ENCODE data around the gene RNASE4. TPM values are rescaled to one million over a fixed set of nuclear protein-coding genes. Genes with fewer than 3 reads are reported as not detected.
"Not testable (repeated sequence)": the region's sequence is repeated elsewhere in the genome, so short reads cannot be mapped to it uniquely, and the experiment has no call there.

RNASE4 gene
- total RNA-seq, 1 experiment from 2014 or later = not detected

DNA sequence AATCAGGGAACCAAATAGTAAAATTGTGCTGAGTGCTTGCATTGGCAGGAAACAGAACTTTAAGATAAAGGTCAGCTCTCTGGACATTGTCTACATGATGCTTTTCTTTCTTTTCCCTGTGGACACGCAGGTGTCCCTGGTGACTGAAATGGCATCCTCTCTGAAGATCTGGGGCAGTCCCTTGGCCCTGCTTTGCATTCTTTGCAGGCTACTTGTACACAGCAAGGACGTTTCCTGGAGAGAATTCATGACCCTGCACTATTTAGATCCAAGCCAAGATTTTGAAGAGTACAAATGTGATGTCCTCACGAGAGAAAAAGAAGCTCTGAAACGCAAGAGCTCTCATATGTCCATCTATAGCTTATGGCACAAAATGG is 50.1 kb downstream of the RNASE4 start:
- H3K27me3 ChIP-seq (ENCODE audit: insufficient read depth, low read length) = no peaks in the 10 kb centered on the region
- H3K4me1 Mint-ChIP-seq = peaks cover 6 to 10% of the 10 kb centered on the region in 2 experiments; a peak in 3 of 4 replicates
- no peak overlapping the region for H3K27ac ChIP-seq (ENCODE audit: insufficient read length, low read depth, low read length)

GRCh38 chr14:20738292-20738691 is 53.9 kb downstream of the RNASE4 start:
- H3K4me1 Mint-ChIP-seq; H2BK15ac ChIP-seq (ENCODE audit: low read depth, low read length); H3K4me3 Mint-ChIP-seq; H3K4ac ChIP-seq (ENCODE audit: low read depth, low read length); H3K23me2 ChIP-seq (ENCODE audit: insufficient read length, low read depth, low read length, poor library complexity, severe bottlenecking); H4K91ac ChIP-seq (ENCODE audit: insufficient read length, low read depth, low read length); H2BK120ac ChIP-seq (ENCODE audit: low read depth, low read length, poor library complexity, severe bottlenecking); H2BK5ac ChIP-seq (ENCODE audit: insufficient read length, low read length); H3K4me1 ChIP-seq (ENCODE audit: insufficient read depth, low read length); H3K9me3 Mint-ChIP-seq; H4K5ac ChIP-seq (ENCODE audit: insufficient read length, low read depth, low read length); H3K27me3 Mint-ChIP-seq (ENCODE audit: low read depth); H3T11ph ChIP-seq (ENCODE audit: low read length); H4K8ac ChIP-seq (replicated peaks; ENCODE audit: insufficient read length, low read depth, low read length); H3K18ac ChIP-seq (ENCODE audit: insufficient read length, low read depth, low read length); H3K9ac ChIP-seq (ENCODE audit: extremely low read depth, insufficient read length, low read length); H3K27me3 ChIP-seq (ENCODE audit: insufficient read depth, low read length); H3K56ac ChIP-seq (ENCODE audit: insufficient read length, low read depth, low read length); H2AK5ac ChIP-seq (ENCODE audit: insufficient read length, low read length); H2BK12ac ChIP-seq (ENCODE audit: insufficient read length, low read depth, low read length); H3K79me1 ChIP-seq (ENCODE audit: insufficient read depth, low read depth, low read length, poor library complexity, severe bottlenecking); H4K20me1 ChIP-seq (ENCODE audit: control insufficient read depth, insufficient read depth, insufficient read length); H3K14ac ChIP-seq (ENCODE audit: insufficient read depth, low read length); H2AFZ ChIP-seq (ENCODE audit: low read length); H3K36me3 Mint-ChIP-seq (ENCODE audit: insufficient read depth in 1 of 3, low read depth in 3 of 3); H3K27ac Mint-ChIP-seq; H3K9me3 ChIP-seq (ENCODE audit: control insufficient read depth, low read depth, low read length); H3K27ac ChIP-seq (ENCODE audit: insufficient read length, low read depth, low read length); DNase-seq; H3K4me2 ChIP-seq (ENCODE audit: insufficient read depth, insufficient read length, low read length); H3K79me2 ChIP-seq (ENCODE audit: insufficient read depth, low read length); H3K23ac ChIP-seq (ENCODE audit: insufficient read length, low read depth, low read length); H2BK20ac ChIP-seq (ENCODE audit: low read depth, low read length, poor library complexity, severe bottlenecking): not testable (repeated sequence)
- WGBS (ENCODE audit: extremely low coverage, insufficient read length, low lambda C conversion rate) = no CpG with 5 or more reads among the region's 7 CpGs

More for the DNA sequence above, 50.1 kb downstream of the RNASE4 start:
- Histone ChIP-seq H3K23ac (ENCODE audit: insufficient read length, low read depth, low read length) (no peak overlapping the region), H2BK15ac (ENCODE audit: low read depth, low read length) (no peak overlapping the region), H2AK5ac (ENCODE audit: insufficient read length, low read length) (no peak overlapping the region), H3K23me2 (ENCODE audit: insufficient read length, low read depth, low read length, poor library complexity, severe bottlenecking) (no peaks in the 10 kb centered on the region), H4K20me1 (ENCODE audit: control insufficient read depth, insufficient read depth, insufficient read length) (no peaks in the 10 kb centered on the region), H3K9me3 (ENCODE audit: control insufficient read depth, low read depth, low read length) (no peaks in the 10 kb centered on the region), H3T11ph (ENCODE audit: low read length) (no peak overlapping the region), H3K56ac (ENCODE audit: insufficient read length, low read depth, low read length) (no peak overlapping the region), H3K18ac (ENCODE audit: insufficient read length, low read depth, low read length) (no peak overlapping the region), H2BK20ac (ENCODE audit: low read depth, low read length, poor library complexity, severe bottlenecking) (no peak overlapping the region), H2BK12ac (ENCODE audit: insufficient read length, low read depth, low read length) (no peak overlapping the region), H3K14ac (ENCODE audit: insufficient read depth, low read length) (no peak overlapping the region), H2BK5ac (ENCODE audit: insufficient read length, low read length) (no peak overlapping the region), H2AFZ (ENCODE audit: low read length) (no peak overlapping the region), H3K9ac (ENCODE audit: extremely low read depth, insufficient read length, low read length) (no peak overlapping the region), H4K5ac (ENCODE audit: insufficient read length, low read depth, low read length) (no peak overlapping the region), H3K4me1 (ENCODE audit: insufficient read depth, low read length) (no peaks in the 10 kb centered on the region), H3K79me1 (ENCODE audit: insufficient read depth, low read depth, low read length, poor library complexity, severe bottlenecking) (no peaks in the 10 kb centered on the region), H4K91ac (ENCODE audit: insufficient read length, low read depth, low read length) (no peak overlapping the region), H3K79me2 (ENCODE audit: insufficient read depth, low read length) (no peaks in the 10 kb centered on the region), H2BK120ac (ENCODE audit: low read depth, low read length, poor library complexity, severe bottlenecking) (no peak overlapping the region), H4K8ac (replicated peaks; ENCODE audit: insufficient read length, low read depth, low read length) (no peak overlapping the region), H3K4ac (ENCODE audit: low read depth, low read length) (no peak overlapping the region), H3K4me2 (ENCODE audit: insufficient read depth, insufficient read length, low read length) (no peak overlapping the region)
- no CpG with 5 or more reads among the region's 4 CpGs for WGBS (ENCODE audit: extremely low coverage, insufficient read length, low lambda C conversion rate)
- Mint-ChIP-seq H3K36me3 (ENCODE audit: insufficient read depth in 1 of 3, low read depth in 3 of 3) (no peaks in the 10 kb centered on the region), H3K27me3 (ENCODE audit: low read depth) (peaks cover 9% of the 10 kb centered on the region), H3K4me3 (no peak overlapping the region), H3K9me3 (no peaks in the 10 kb centered on the region), H3K27ac (no peak overlapping the region)
- TF ChIP-seq, protein P1, sequence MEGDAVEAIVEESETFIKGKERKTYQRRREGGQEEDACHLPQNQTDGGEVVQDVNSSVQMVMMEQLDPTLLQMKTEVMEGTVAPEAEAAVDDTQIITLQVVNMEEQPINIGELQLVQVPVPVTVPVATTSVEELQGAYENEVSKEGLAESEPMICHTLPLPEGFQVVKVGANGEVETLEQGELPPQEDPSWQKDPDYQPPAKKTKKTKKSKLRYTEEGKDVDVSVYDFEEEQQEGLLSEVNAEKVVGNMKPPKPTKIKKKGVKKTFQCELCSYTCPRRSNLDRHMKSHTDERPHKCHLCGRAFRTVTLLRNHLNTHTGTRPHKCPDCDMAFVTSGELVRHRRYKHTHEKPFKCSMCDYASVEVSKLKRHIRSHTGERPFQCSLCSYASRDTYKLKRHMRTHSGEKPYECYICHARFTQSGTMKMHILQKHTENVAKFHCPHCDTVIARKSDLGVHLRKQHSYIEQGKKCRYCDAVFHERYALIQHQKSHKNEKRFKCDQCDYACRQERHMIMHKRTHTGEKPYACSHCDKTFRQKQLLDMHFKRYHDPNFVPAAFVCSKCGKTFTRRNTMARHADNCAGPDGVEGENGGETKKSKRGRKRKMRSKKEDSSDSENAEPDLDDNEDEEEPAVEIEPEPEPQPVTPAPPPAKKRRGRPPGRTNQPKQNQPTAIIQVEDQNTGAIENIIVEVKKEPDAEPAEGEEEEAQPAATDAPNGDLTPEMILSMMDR (conservative IDR thresholded peaks at IDR 0.05) = no peak
- no peak for DNase-seq
